Measurements from ENCODE around the gene MRPS25.
A peak's percentile ranks its signal among the peaks of the same experiment; 100 is the strongest.

MRPS25 gene

GRCh38 chr3:15064835-15065549, at the start of gene MRPS25:
TSS of gene MRPS25 (minus strand) at chr3:15065315. CDS start at chr3:15065194, 121 bp downstream.
- peak; percentile 52 for DNase-seq (ENCODE audit: low read depth)

GRCh38 chr3:15113884-15114283, 48.8 kb upstream of the MRPS25 start:
- DNase-seq (ENCODE audit: low read depth) = no peak

DNA sequence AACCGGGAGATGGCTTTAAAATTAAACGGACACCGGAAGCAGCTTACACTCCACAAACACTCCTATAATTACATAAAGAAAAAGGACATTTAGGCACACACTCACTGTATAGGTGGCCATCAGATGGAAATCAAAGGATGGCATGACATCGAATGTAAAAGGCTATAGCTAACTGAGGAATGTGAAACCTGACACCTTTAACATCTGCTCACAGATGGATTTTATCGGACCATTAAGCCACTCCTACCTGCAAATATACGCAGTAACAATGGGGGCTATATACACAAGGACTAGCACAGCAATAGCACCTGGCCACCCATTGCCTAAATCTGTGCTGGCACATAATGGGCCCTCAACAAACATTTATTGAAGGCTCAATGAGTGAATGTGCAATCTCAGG, 48.4 kb upstream of the MRPS25 start:
- DNase-seq (ENCODE audit: low read depth) = no peak

DNA sequence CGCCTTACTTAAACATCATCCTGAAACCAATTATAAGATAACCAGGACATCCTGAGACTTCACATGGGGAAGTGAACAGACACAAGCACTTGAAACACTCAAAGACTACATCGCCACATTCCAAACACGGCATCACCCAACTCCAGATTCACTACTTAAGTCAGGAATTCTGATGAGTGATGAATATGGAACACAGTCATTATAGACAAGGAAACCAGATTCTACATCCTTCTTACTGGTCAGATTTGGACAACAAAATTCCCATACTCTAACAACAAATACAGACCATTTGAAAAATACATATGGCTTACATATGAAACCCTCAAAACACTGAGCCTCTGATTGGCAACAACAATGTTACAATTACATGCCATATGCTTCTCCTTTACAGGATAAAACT, 46.9 kb upstream of the MRPS25 start:
- DNase-seq (ENCODE audit: low read depth) = no peak

DNA sequence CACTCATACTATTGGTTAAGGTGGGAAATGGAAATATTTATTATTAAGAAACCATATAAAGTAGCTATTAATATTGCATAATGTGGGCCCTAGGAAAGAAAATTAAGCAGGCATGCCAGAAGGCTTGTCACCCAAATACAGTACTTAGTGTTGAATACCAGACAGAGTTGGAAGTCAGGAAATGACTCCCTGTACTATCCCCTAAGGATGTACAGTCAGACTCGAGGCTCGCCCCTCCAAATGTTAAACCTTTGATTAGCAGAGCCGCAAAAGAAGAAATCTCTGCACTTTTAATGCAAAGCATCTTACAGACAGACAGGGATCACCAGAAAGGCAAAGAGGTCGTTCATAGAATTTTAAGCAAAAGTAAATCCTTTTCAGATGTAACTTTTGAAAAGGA, 45.1 kb upstream of the MRPS25 start:
- no peak for DNase-seq (ENCODE audit: low read depth)

- no peak for DNase-seq (ENCODE audit: low read depth)
Observed at GRCh38 chr3:15108869-15109268, 43.8 kb upstream of the MRPS25 start.

GRCh38 chr3:15108082-15108545, 43.0 kb upstream of the MRPS25 start:
- DNase-seq (ENCODE audit: low read depth) = no peak

GRCh38 chr3:15107075-15107947, 42.2 kb upstream of the MRPS25 start:
- no peak for DNase-seq (ENCODE audit: low read depth)

- DNase-seq (ENCODE audit: low read depth) = no peak
Observed at GRCh38 chr3:15102836-15103235, 37.7 kb upstream of the MRPS25 start.

GRCh38 chr3:15102256-15102655, 37.1 kb upstream of the MRPS25 start:
- no peak for DNase-seq (ENCODE audit: low read depth)

- no peak for DNase-seq (ENCODE audit: low read depth)
Observed at GRCh38 chr3:15099364-15100098, 34.4 kb upstream of the MRPS25 start.

DNA sequence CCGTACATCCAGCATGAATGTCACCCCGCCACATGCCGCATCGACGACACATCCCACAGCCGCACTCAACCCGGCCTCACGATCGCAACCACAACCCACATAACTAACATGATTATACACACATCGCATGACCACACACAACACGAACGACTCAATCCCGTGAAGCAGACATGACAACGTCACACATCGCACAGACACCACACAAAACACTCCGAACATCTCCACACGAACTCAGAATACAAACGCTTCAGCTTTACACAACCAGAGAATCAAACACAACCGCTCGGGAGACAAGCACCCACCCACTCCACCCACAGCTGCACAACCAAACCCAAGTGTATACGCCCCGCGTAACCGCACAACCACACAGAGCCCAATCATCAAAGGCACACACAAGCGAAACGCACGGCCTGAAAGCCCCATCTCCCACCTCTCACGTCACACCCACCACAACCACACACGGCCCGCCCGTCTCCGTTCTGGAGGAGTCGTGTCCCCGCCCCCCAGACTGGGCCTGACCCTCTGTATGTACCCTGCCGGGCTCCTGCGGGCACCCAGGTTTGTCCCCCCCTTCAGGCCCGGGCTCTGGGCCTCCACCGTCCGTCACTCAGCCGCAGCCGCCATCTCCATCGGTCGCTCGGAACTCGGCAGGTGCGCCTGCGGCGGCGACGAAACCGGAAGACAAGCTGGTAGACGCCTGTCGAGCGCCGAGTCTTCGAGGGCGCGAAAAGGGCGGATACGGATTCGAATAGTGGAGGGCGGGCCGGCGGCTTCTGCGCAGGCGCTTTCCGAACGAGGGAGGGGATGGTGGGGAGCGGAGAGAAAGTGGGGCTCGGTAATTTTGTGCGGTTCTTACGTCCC, 33.6 kb upstream of the MRPS25 start, which contains the start of gene RBSN:
Gene RBSN (minus strand): TSS at position 646 of the 861 bp plus-strand sequence. CDS start 3,028 bp downstream, outside the sequence.
- DNase-seq (ENCODE audit: low read depth) = peak; percentile 65

- no peak for DNase-seq (ENCODE audit: low read depth)
Observed at GRCh38 chr3:15097891-15098290, 32.8 kb upstream of the MRPS25 start.

DNA sequence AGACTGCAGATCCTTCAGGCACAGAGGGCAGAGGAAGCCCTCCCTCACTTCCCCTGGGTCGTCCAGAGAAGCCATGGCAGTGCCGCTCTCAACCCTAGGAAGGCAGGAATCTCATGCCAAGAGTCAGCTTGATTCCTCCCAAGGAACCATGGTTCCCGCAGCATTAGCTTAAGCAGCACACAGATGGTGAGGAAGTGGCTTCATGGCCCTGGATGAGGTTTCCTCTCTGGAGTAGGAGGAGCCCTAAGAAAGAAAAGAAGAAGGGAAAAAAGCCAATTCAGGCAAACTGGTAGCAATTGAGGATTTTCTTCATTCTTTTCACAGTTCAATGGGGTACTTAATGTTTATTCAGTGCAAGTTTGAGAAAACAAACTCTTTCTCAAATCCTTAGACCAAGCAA, 30.9 kb upstream of the MRPS25 start:
- no peak for DNase-seq (ENCODE audit: low read depth)

DNA sequence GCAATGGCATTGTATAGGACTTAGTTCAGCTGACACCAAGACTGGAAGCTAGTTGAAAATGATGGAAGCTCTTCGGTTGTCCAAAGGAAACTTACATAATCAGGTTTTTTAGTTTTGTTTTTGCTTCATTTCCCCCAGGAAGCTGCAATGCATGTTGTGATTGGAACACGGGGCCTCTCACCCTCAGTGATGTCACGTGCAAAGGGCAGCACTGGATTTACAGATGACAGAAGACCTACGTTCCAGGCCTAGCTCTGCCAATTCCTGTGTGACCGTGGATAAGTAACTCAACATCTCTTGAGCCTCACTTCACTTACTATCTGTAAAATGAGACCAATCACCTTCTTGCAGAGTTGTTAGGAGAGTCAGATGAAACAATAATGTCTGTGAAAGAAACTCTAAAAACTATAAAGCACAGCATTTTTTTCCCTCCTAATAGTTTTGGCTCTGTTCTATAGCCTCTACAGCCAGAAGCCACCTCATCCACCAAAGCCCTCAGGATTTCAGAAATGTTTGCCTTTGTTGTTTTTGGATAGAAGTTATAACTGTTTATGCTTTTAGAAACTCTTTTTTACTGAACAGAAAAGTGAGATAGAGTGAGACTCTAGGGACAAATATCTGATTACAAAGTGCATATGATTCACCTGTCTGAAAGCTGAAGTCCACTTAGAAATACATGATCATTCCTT, 29.2 kb upstream of the MRPS25 start:
- DNase-seq (ENCODE audit: low read depth) = no peak

- DNase-seq (ENCODE audit: low read depth) = no peak
Observed at GRCh38 chr3:15092686-15093085, 27.6 kb upstream of the MRPS25 start.

DNA sequence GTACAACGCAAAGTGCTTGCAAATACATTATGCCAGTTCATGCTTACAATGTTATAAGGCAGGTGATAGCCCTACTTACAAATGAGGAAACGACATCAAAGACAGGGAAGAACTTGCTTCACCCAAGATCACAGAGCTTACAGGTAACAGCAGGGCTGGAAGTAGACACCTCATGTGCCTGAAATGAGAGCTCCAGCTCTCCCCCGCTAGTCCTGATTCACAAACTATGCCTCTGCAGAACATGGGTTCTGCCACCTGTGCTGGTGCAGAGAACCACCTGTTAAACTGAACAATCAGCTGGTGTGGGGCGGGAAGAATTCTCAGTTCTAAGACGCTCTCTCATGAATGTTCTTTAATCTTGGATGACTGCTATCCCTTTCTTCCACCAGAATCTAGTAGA, 26.5 kb upstream of the MRPS25 start:
- no peak for DNase-seq (ENCODE audit: low read depth)

- DNase-seq (ENCODE audit: low read depth) = no peak
Observed at GRCh38 chr3:15089201-15089600, 24.1 kb upstream of the MRPS25 start.

GRCh38 chr3:15086699-15087098, 21.6 kb upstream of the MRPS25 start:
- no peak for DNase-seq (ENCODE audit: low read depth)

- no peak for DNase-seq (ENCODE audit: low read depth)
Observed at GRCh38 chr3:15086263-15086662, 21.1 kb upstream of the MRPS25 start.

DNA sequence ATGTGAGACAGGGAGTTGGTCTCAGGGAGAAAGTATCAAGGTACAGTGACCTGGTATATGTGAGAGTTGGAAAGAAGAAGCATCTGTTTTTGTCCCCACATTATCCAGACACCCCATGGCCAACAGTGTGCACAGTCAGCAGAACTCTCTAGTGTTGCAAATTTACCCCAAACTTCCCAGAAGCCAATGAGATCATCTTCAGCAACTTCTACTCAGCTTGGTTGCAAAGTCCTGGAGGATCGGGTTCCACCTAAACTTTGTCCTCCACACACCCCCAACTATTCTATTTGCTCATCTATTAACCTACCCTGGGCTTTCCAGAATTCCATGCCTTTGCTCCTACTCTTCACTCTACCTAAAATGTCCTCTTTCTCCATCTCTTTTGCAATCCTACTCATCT, 18.1 kb upstream of the MRPS25 start:
- no peak for DNase-seq (ENCODE audit: low read depth)

Data from HS-5 (cell line).